RPMI7951 (cell line): ENCODE data around the gene ATG5. TPM values are rescaled to one million over a fixed set of nuclear protein-coding genes. Genes with fewer than 3 reads are reported as not detected.
A peak's percentile ranks its signal among the peaks of the same experiment; 100 is the strongest.

ENCODE experiments used
- DNase-seq: peaks from one replicate; pipeline ENCODE4 v3.0.0-alpha.2; 2012; ENCODE audit warnings: low read depth
- total RNA-seq: library from RNA; depleted of rRNA; stranded (reverse); fragments of >200 nt; shearing (Covaris generic); gene quantifications from 2 replicates; pipeline ENCODE4 v1.2.3, GENCODE V29; 2014

Gene ATG5
- total RNA-seq, 1 experiment from 2014 or later: 88.3 TPM

GRCh38 chr6:106181664-106182418 lies 143.7 kb downstream of the ATG5 start:
- DNase-seq: peak; percentile 87

GRCh38 chr6:106180208-106180607 lies 145.4 kb downstream of the ATG5 start:
- no peak for DNase-seq

- no peak for DNase-seq
These were observed 146.7 kb downstream of the ATG5 start for GRCh38 chr6:106178900-106179299.

- DNase-seq: no peak
These were observed 147.8 kb downstream of the ATG5 start for GRCh38 chr6:106177786-106178185.

- no peak for DNase-seq
These were observed 152.3 kb downstream of the ATG5 start for GRCh38 chr6:106173124-106173879.

GRCh38 chr6:106170030-106170791 lies 155.3 kb downstream of the ATG5 start:
- DNase-seq: no peak

GRCh38 chr6:106169517-106169916 lies 156.0 kb downstream of the ATG5 start:
- no peak for DNase-seq

- DNase-seq: no peak
These were observed 157.3 kb downstream of the ATG5 start for GRCh38 chr6:106168097-106168888.

- DNase-seq: no peak
These were observed 158.3 kb downstream of the ATG5 start for GRCh38 chr6:106167096-106167814.

- DNase-seq: peak; percentile 83
These were observed 159.6 kb downstream of the ATG5 start for GRCh38 chr6:106165885-106166485.

- DNase-seq: peak; percentile 56
These were observed 161.3 kb downstream of the ATG5 start for GRCh38 chr6:106163966-106164877.

- peak; percentile 87 for DNase-seq
These were observed 162.1 kb downstream of the ATG5 start for GRCh38 chr6:106163446-106163965.

- no peak for DNase-seq
These were observed 162.6 kb downstream of the ATG5 start for GRCh38 chr6:106162921-106163320.

- DNase-seq: no peak
These were observed 163.7 kb downstream of the ATG5 start for GRCh38 chr6:106161893-106162292.

GRCh38 chr6:106161311-106161874 lies 164.2 kb downstream of the ATG5 start:
- no peak for DNase-seq

GRCh38 chr6:106160189-106160588 lies 165.4 kb downstream of the ATG5 start:
- DNase-seq: no peak

GRCh38 chr6:106159531-106159940 lies 166.0 kb downstream of the ATG5 start:
- DNase-seq: peak; percentile 96

- no peak for DNase-seq
These were observed 166.7 kb downstream of the ATG5 start for GRCh38 chr6:106158816-106159215.

- peak; percentile 38 for DNase-seq
These were observed 168.7 kb downstream of the ATG5 start for GRCh38 chr6:106156863-106157262.
